ENCODE measurements around the gene BAZ1B.

DNA sequence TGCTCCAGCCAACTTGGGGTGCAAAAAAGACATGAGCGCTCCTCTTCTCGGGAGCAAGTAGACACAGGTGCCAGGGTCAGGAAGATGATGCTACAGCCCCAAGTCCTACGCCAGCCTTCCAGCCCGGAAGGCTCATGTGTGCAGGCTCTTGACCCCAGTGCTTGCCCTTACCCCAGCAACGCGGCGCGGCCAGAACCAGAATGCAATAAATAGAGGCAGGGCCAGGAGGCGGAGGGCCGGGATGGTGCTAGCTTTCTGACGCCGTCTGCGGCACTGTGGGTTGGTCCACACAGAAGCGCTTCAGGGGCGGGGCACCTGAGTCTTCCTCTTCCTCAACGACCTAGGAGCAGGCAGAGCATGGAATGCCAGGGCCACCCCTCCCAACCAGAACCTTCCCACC is 15.0 kb upstream of the BAZ1B start:
- TF ChIP-seq CTCF (IDR thresholded peaks at IDR 0.05; ENCODE audit: borderline replicate concordance, extremely low read depth, low read length, poor library complexity, severe bottlenecking) (no peak), EZH2 (IDR thresholded peaks at IDR 0.05; ENCODE audit: borderline replicate concordance, low read depth, low read length, severe bottlenecking) (no peak)
